SK-N-SH (cell line): ENCODE data around the gene ZNF513.
A peak's percentile ranks its signal among the peaks of the same experiment; 100 is the strongest.

Experiments
- CTCF ChIP-seq: fragments of 200-600 bp; sonication (generic); IDR thresholded peaks from 2 replicates; pipeline ENCODE4 v1.6.1; 2017; ENCODE audit warnings: antibody characterized with exemption, mild to moderate bottlenecking, moderate library complexity
- EP300 ChIP-seq, 2 experiments: IDR thresholded peaks; 2 replicates each; pipeline versions ENCODE4 v1.4.0 to v1.6.1; 2012; ENCODE audit warnings: borderline replicate concordance in 1 of 2, low read depth in 1 of 2, low read length in 1 of 2
- FOXJ3 ChIP-seq: sonication (generic); formaldehyde crosslinking; IDR thresholded peaks from 2 replicates; pipeline ENCODE4 v1.5.1; 2020; ENCODE audit warnings: mild to moderate bottlenecking, missing genetic modification reagents
- FOXM1 ChIP-seq: IDR thresholded peaks from 2 replicates; pipeline ENCODE4 v1.4.0; 2012; ENCODE audit warnings: low read depth, mild to moderate bottlenecking
- MXI1 ChIP-seq: IDR thresholded peaks from 2 replicates; pipeline ENCODE4 v1.6.1; 2012; ENCODE audit warnings: mild to moderate bottlenecking, low read depth, low read length, improper control_type of control experiment

GRCh38 chr2:27370816-27371620 lies 9.5 kb downstream of the ZNF513 start:
- TF ChIP-seq CTCF (no peak), EP300 (IDR thresholded peaks at IDR 0.05; ENCODE audit: borderline replicate concordance in 1 of 2, low read depth in 1 of 2, low read length in 1 of 2) (no peak), MXI1 (peak; percentile 91), FOXJ3 (no peak), FOXM1 (no peak)
